Endothelial cell of umbilical vein (primary cell): Measurements from ENCODE around the gene ARHGEF10L. TPM values are rescaled to one million over a fixed set of nuclear protein-coding genes. Genes with fewer than 3 reads are reported as not detected.

ENCODE experiments used
- BruUV-seq: library from RNA; stranded (reverse); fragments of 400-500 nt; replicated peaks from 2 replicates; lab custom pipeline; 2021; lab: Mats Ljungman, UMichigan
- CTCF ChIA-PET: fragments of 300-600, 350-600 bp; sonication (Branson Sonifier 250); formaldehyde crosslinking; loops from one replicate; lab custom pipeline; 2021; ENCODE audit warnings: antibody characterized with exemption, inconsistent platforms; lab: Charles Lee
- POLR2A ChIA-PET: fragments of 300-600, 350-600 bp; sonication (Branson Sonifier 250); formaldehyde crosslinking; loops from one replicate; lab custom pipeline; 2021; ENCODE audit warnings: antibody characterized with exemption, inconsistent platforms; lab: Charles Lee
- DNase-seq: peaks from one replicate; pipeline ENCODE4 v3.0.0-alpha.2; 2011; ENCODE audit warnings: low read depth, low spot score
- FAIRE-seq: peaks from 2 replicates; lab custom pipeline; 2011; peaks lifted over from hg19 to GRCh38; lab: Jason Lieb, UNC
- H2AFZ ChIP-seq: 2 replicates; pipeline ENCODE4 v1.6.0; 2012; ENCODE audit warnings: low read depth, low read length, control low read depth, inconsistent platforms
- H3K27ac ChIP-seq: 2 replicates; pipeline ENCODE4 v1.5.1; 2011; ENCODE audit warnings: low read depth, mild to moderate bottlenecking, control low read depth, low read length, moderate library complexity; ENCODE audit not compliant: insufficient read depth
- H3K27me3 ChIP-seq, 2 experiments: 2 replicates each; pipeline versions ENCODE4 v1.6.0 to v1.6.1; 2011; ENCODE audit warnings: low read length in 2 of 2, mixed read lengths in 1 of 2; ENCODE audit not compliant: control insufficient read depth in 2 of 2, insufficient read depth in 2 of 2
- H3K36me3 ChIP-seq, 2 experiments: 2 replicates in 1 of 2; 3 replicates in 1 of 2; pipeline ENCODE4 v1.5.1; 2011; ENCODE audit warnings: low read length in 2 of 2, mild to moderate bottlenecking in 1 of 2, moderate library complexity in 1 of 2; ENCODE audit not compliant: control insufficient read depth in 2 of 2, insufficient read depth in 2 of 2; ENCODE audit errors: extremely low read depth in 1 of 2
- H3K4me1 ChIP-seq: 3 replicates; pipeline ENCODE4 v1.5.1; 2011; ENCODE audit warnings: mild to moderate bottlenecking, low read length; ENCODE audit not compliant: control insufficient read depth, insufficient read depth; ENCODE audit errors: extremely low read depth
- H3K4me2 ChIP-seq: 2 replicates; pipeline ENCODE4 v1.6.1; 2011; ENCODE audit warnings: low read length, control low read depth, mixed read lengths; ENCODE audit not compliant: insufficient read depth
- H3K4me3 ChIP-seq, 3 experiments: fragments of 200-600 bp in 1 of 3; sonication (generic), shearing (Covaris generic) in 1 of 3; replicated peaks in 1 of 3; 2 replicates each; pipeline ENCODE4 v1.5.1; 2011 to 2016; ENCODE audit warnings: control low read depth in 3 of 3, low read length in 3 of 3, mild to moderate bottlenecking in 2 of 3, inconsistent platforms in 1 of 3, low read depth in 1 of 3, moderate library complexity in 1 of 3; ENCODE audit not compliant: insufficient read depth in 1 of 3
- H3K79me2 ChIP-seq: 2 replicates; pipeline ENCODE4 v1.6.0; 2012; ENCODE audit warnings: low read length, inconsistent platforms; ENCODE audit not compliant: control insufficient read depth, insufficient read depth
- H3K9ac ChIP-seq: replicated peaks from 2 replicates; pipeline ENCODE3; 2011; ENCODE audit warnings: low read length, control low read depth; ENCODE audit not compliant: insufficient read depth; ENCODE audit errors: extremely low read depth
- H3K9me1 ChIP-seq: replicated peaks from 3 replicates; pipeline ENCODE4 v1.6.0; 2011; ENCODE audit warnings: mild to moderate bottlenecking, low read length; ENCODE audit not compliant: control insufficient read depth, insufficient read depth; ENCODE audit errors: extremely low read depth
- H3K9me3 ChIP-seq: replicated peaks from 2 replicates; pipeline ENCODE4 v1.5.1; 2012; ENCODE audit warnings: low read length, inconsistent platforms; ENCODE audit not compliant: control insufficient read depth, insufficient read depth
- H4K20me1 ChIP-seq: replicated peaks from 2 replicates; pipeline ENCODE3; 2011; ENCODE audit warnings: mild to moderate bottlenecking, low read length; ENCODE audit not compliant: control insufficient read depth, insufficient read depth; ENCODE audit errors: extremely low read depth
- EZH2 ChIP-seq: IDR thresholded peaks from 2 replicates; pipeline ENCODE4 v1.6.1; 2012; ENCODE audit warnings: borderline replicate concordance, low read depth, mild to moderate bottlenecking, moderate library complexity, low read length, inconsistent platforms; ENCODE audit not compliant: severe bottlenecking
- FOS ChIP-seq: IDR thresholded peaks from 2 replicates; pipeline ENCODE4 v1.6.1; 2011; ENCODE audit warnings: mild to moderate bottlenecking, low read length, moderate library complexity, borderline replicate concordance; ENCODE audit not compliant: insufficient read depth
- GATA2 ChIP-seq: IDR thresholded peaks from 2 replicates; pipeline ENCODE4 v1.7.0; 2011; ENCODE audit warnings: low read depth, mild to moderate bottlenecking, moderate library complexity, mixed read lengths, low read length; ENCODE audit not compliant: insufficient read length, insufficient read depth
- JUN ChIP-seq: IDR thresholded peaks from 2 replicates; pipeline ENCODE4 v1.6.1; 2011; ENCODE audit warnings: borderline replicate concordance, low read depth; ENCODE audit not compliant: insufficient read length, insufficient read depth
- MYC ChIP-seq: IDR thresholded peaks from one replicate; pipeline ENCODE4 v1.6.1; 2011; ENCODE audit warnings: mild to moderate bottlenecking, low read depth, low read length
- POLR2A ChIP-seq: IDR thresholded peaks from 2 replicates; pipeline ENCODE4 v1.6.1; 2012; ENCODE audit warnings: low read depth, mild to moderate bottlenecking, control low read depth, low read length
- POLR2AphosphoS5 ChIP-seq: IDR thresholded peaks from 2 replicates; pipeline ENCODE4 v1.6.1; 2012; ENCODE audit warnings: low read depth, mild to moderate bottlenecking, control low read depth, low read length, moderate library complexity; ENCODE audit not compliant: insufficient read depth
- dilution Hi-C: fragments of 300-500 bp; cut with MboI; formaldehyde crosslinking; loops from one replicate; pipeline ENCODE4 v1.15.0; 2019; ENCODE audit warnings: low sequenced_read_pairs; ENCODE audit not compliant: extremely low pct_ligation_motif_present
- intact Hi-C: fragments of 100-400 bp; cut with micrococcal nuclease; formaldehyde crosslinking; loops from one replicate; pipeline ENCODE4 v1.10.0; 2022
- polyA plus RNA-seq, 4 experiments: library from polyadenylated mRNA; depleted of rRNA in 3 of 4; stranded (reverse) in 3 of 4; unstranded in 1 of 4; fragments of >200 nt; gene quantifications; 2 replicates each; pipeline versions ENCODE4 v1.2.1 to v1.2.3, GENCODE V29; 2011 to 2012; ENCODE audit warnings: missing spikeins in 1 of 4
- total RNA-seq: library from RNA; stranded (reverse); gene quantifications from 2 replicates; pipeline ENCODE4 v1.2.3, GENCODE V29; 2021
- TF ChIP-seq, protein P1 (sequence below), 2 donors: IDR thresholded peaks; 1 replicate in 1 of 2; 2 replicates in 1 of 2; pipeline ENCODE4 v1.5.1; 2011; ENCODE audit warnings: low read length in 2 of 2, mild to moderate bottlenecking in 2 of 2, moderate library complexity in 2 of 2, control low read depth in 1 of 2, inconsistent platforms in 1 of 2, low read depth in 1 of 2; ENCODE audit not compliant: insufficient read depth in 1 of 2; ENCODE audit errors: extremely low read depth in 1 of 2
- TF ChIP-seq, protein P2 (sequence below): IDR thresholded peaks from 2 replicates; pipeline ENCODE4 v1.6.1; 2011; ENCODE audit not compliant: insufficient read depth, insufficient read length

Gene ARHGEF10L
- total and polyA plus RNA-seq, 2 donors (not counting 3 experiments of a cell fraction or from before 2014, with no cell fraction given): 1.9 to 5.2 TPM

DNA sequence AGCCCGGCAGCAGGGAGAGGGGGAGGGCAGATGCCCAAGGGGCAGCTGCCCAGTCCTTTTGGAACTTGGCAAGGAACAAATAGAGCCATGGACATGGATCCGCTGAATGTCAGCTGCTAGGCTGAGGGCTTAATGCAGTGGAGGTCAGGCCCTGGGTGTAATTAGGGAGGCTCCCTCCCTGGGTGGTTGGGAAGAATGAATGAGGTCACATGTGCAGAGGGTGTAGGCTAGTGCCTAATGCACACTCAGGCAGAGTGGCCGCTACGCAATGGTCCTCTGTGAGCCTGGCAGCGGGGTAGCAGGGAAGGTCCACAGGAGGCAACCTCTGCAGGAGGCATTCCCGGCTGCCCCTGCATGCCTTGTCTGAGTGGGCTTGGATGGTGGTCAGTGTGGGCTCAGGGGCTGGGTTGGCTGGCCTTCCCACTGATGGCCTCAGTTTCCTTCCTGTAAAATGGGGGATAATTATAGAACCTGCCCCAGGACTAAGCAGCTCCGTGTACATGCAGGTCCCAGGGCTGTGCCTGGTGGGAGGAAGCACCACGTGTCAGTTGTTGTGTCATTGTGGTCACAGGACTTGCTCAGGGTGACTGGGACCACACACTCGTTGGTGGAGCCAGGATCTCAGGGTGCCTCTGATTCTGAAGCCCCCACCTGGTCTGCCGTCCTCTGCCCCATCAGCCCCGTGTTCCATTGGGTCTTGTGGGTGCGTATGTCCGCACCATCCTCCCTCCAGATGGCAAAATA is 134.0 kb downstream of the ARHGEF10L start:
- no peaks in the 10 kb centered on the region for H3K36me3 ChIP-seq
- TF ChIP-seq, protein P1, sequence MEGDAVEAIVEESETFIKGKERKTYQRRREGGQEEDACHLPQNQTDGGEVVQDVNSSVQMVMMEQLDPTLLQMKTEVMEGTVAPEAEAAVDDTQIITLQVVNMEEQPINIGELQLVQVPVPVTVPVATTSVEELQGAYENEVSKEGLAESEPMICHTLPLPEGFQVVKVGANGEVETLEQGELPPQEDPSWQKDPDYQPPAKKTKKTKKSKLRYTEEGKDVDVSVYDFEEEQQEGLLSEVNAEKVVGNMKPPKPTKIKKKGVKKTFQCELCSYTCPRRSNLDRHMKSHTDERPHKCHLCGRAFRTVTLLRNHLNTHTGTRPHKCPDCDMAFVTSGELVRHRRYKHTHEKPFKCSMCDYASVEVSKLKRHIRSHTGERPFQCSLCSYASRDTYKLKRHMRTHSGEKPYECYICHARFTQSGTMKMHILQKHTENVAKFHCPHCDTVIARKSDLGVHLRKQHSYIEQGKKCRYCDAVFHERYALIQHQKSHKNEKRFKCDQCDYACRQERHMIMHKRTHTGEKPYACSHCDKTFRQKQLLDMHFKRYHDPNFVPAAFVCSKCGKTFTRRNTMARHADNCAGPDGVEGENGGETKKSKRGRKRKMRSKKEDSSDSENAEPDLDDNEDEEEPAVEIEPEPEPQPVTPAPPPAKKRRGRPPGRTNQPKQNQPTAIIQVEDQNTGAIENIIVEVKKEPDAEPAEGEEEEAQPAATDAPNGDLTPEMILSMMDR (IDR thresholded peaks at IDR 0.05; ENCODE audit: extremely low read depth in 1 of 2, insufficient read depth in 1 of 2, low read depth in 1 of 2, low read length in 2 of 2): no peak
- TF ChIP-seq POLR2AphosphoS5: no peak
- no peak for TF ChIP-seq POLR2A
- TF ChIP-seq GATA2: no peak
- TF ChIP-seq EZH2: no peak
- TF ChIP-seq MYC: no peak
- no peak for TF ChIP-seq JUN
- no peak for TF ChIP-seq FOS
- TF ChIP-seq, protein P2, sequence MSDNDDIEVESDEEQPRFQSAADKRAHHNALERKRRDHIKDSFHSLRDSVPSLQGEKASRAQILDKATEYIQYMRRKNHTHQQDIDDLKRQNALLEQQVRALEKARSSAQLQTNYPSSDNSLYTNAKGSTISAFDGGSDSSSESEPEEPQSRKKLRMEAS: no peak
- H3K4me2 ChIP-seq: no peak overlapping the region
- no peaks in the 10 kb centered on the region for H3K27me3 ChIP-seq
- no peak overlapping the region for H3K4me3 ChIP-seq
- DNase-seq: no peak
- H3K9me3 ChIP-seq: no peaks in the 10 kb centered on the region
- no TSS peak for BruUV-seq
- no peak overlapping the region for H2AFZ ChIP-seq
- POLR2A ChIA-PET: no interaction called here
- H3K27ac ChIP-seq: no peak overlapping the region
- CTCF ChIA-PET: interaction anchor here (0.9 to 2.7 kb wide), 4 partner anchors 11 to 908 kb away, joined by 3 to 8 read pairs (median 4); no protein-coding TSS in a partner anchor
- H3K4me1 ChIP-seq: no peaks in the 10 kb centered on the region
- FAIRE-seq: no peak
- H3K9me1 ChIP-seq: no peaks in the 10 kb centered on the region
- H3K79me2 ChIP-seq: no peaks in the 10 kb centered on the region
- no peaks in the 10 kb centered on the region for H4K20me1 ChIP-seq
- intact Hi-C loops: no loop called here
- H3K9ac ChIP-seq: no peak overlapping the region
- dilution Hi-C loops: no loop called here
